Measurements from ENCODE around the gene NES.

GRCh38 chr1:156624814-156625435 is 52.3 kb downstream of the NES start:
- TF ChIP-seq PKNOX1 (IDR thresholded peaks at IDR 0.05) (no peak), SP1 (IDR thresholded peaks at IDR 0.05) (no peak), TARDBP (IDR thresholded peaks at IDR 0.05) (no peak), ARNT (IDR thresholded peaks at IDR 0.05) (no peak), ELF4 (IDR thresholded peaks at IDR 0.05) (no peak), NFRKB (IDR thresholded peaks at IDR 0.05) (no peak), HDGF (IDR thresholded peaks at IDR 0.05; ENCODE audit: borderline replicate concordance) (no peak), CTBP1 (IDR thresholded peaks at IDR 0.05; ENCODE audit: borderline replicate concordance) (no peak), FOXM1 (IDR thresholded peaks at IDR 0.05; ENCODE audit: borderline replicate concordance) (no peak), BHLHE40 (IDR thresholded peaks at IDR 0.05; ENCODE audit: borderline replicate concordance) (no peak), FOXK2 (IDR thresholded peaks at IDR 0.05) (no peak)

Data from HEK293T (cell line).